ENCODE data around the gene CETP.

Gene CETP

DNA sequence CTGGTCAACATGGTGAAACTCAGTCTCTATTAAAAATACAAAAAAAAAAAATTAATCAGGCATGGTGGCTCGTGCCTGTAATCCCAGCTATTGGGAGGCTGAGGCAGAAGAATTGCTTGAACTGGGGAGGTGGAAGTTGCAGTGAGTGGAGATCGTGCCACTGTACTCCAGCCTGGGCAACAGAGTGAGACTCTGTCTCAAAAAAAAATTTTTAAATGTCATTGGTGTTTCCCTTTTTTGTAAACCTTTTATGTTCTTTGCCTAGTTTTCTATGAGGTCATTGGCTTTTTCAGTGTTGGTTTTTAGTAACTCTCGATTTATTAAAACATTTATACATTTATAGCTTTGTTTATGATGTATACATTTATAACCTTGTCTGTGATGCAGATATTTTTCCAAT is 45.8 kb downstream of the CETP start:
- Histone ChIP-seq H3K27me3 (ENCODE audit: control insufficient read depth in 1 of 2, insufficient read depth in 2 of 2, low read length in 2 of 2) (no peaks in the 10 kb centered on the region), H3K4me1 (ENCODE audit: insufficient read depth, low read length) (no peaks in the 10 kb centered on the region), H3K36me3 (ENCODE audit: insufficient read depth, low read length) (peaks cover 4% of the 10 kb centered on the region), H3K9me3 (ENCODE audit: low read length) (no peaks in the 10 kb centered on the region), H3K9ac (ENCODE audit: low read length) (no peak overlapping the region), H3K27ac (ENCODE audit: low read depth, low read length) (no peak overlapping the region), H3K4me3 (ENCODE audit: low read depth in 1 of 2, low read length in 2 of 2) (no peak overlapping the region)

DNA sequence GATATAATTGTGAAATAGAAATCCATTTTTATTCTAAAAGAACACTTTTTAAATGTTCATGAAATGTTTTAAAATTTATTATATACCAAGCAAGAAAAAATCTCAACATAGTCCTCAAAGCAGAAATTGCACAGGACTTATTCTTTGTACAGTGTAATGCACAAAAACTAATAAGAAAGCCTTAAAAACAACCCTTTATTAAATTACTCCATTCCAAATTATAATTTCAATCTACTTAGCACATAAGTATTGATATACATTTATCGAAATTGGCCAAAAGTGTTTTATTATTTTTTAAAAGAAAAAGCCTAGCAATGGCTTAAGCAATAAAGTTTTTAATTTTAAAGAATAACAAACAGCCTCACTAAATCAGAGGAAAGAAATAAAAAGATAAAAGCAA is 46.7 kb downstream of the CETP start:
- Histone ChIP-seq H3K27ac (ENCODE audit: low read depth, low read length) (no peak overlapping the region), H3K4me3 (ENCODE audit: low read depth in 1 of 2, low read length in 2 of 2) (no peak overlapping the region), H3K27me3 (ENCODE audit: control insufficient read depth in 1 of 2, insufficient read depth in 2 of 2, low read length in 2 of 2) (no peaks in the 10 kb centered on the region), H3K9me3 (ENCODE audit: low read length) (no peaks in the 10 kb centered on the region), H3K9ac (ENCODE audit: low read length) (no peak overlapping the region), H3K4me1 (ENCODE audit: insufficient read depth, low read length) (no peaks in the 10 kb centered on the region), H3K36me3 (ENCODE audit: insufficient read depth, low read length) (peaks cover 4% of the 10 kb centered on the region)

DNA sequence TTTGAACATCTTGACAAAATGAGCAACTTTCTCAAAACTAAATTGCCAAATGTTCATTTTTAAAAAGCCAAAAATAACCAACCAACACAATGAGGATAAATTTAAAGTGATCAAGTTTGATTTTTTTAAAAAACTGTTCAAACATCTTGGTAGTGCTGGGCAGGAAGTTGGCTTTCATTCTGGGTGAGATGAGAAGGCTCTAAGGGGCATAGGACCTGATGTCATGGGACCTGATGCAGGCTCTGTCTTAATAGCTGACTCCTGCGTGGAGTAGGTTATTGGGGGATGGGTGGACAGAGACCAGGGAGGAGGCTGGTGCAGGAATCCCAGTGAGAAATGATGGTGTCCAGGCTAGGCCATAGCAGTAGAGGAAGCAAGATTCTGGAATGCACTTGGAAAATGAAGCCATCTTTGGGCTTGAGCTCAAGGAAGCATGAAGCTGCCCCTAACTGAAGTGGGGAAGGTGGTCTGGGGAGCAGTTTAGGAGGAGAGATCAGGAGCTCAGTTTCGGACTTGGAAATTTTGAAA is 48.0 kb downstream of the CETP start:
- no peak overlapping the region for H3K27ac ChIP-seq (ENCODE audit: low read depth, low read length)
- H3K9me3 ChIP-seq (ENCODE audit: low read length): no peaks in the 10 kb centered on the region
- peaks cover under 1% of the 10 kb centered on the region for H3K36me3 ChIP-seq (ENCODE audit: insufficient read depth, low read length)
- H3K27me3 ChIP-seq (ENCODE audit: control insufficient read depth in 1 of 2, insufficient read depth in 2 of 2, low read length in 2 of 2): no peaks in the 10 kb centered on the region
- no peak overlapping the region for H3K9ac ChIP-seq (ENCODE audit: low read length)
- H3K4me1 ChIP-seq (ENCODE audit: insufficient read depth, low read length): no peaks in the 10 kb centered on the region
- H3K4me3 ChIP-seq (ENCODE audit: low read depth in 1 of 2, low read length in 2 of 2): no peak overlapping the region

DNA sequence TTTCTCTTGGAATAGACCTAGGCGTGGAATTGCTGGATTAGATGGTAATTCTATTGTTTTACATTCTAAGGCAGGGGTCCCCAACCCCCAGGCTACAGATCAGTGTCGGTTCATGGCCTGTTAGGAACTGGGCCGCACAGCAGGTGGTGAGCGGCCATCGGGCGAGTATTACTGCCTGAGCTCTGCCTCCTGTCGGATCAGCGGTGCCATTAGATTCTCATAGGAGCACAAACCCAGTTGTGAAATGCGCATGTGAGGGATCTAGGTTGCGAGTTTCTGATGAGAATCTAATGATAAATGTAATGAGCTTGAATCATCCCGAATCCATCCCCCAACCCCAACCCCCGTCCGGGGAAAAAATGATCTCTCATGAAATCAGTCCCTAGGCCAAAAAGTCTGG is 50.6 kb downstream of the CETP start:
- Histone ChIP-seq H3K27me3 (ENCODE audit: control insufficient read depth in 1 of 2, insufficient read depth in 2 of 2, low read length in 2 of 2) (no peaks in the 10 kb centered on the region), H3K36me3 (ENCODE audit: insufficient read depth, low read length) (peaks cover 5% of the 10 kb centered on the region), H3K9ac (ENCODE audit: low read length) (no peak overlapping the region), H3K4me3 (ENCODE audit: low read depth in 1 of 2, low read length in 2 of 2) (no peak overlapping the region), H3K4me1 (ENCODE audit: insufficient read depth, low read length) (no peaks in the 10 kb centered on the region), H3K27ac (ENCODE audit: low read depth, low read length) (no peak overlapping the region), H3K9me3 (ENCODE audit: low read length) (no peaks in the 10 kb centered on the region)

GRCh38 chr16:57013229-57013628 is 51.5 kb downstream of the CETP start:
- no peaks in the 10 kb centered on the region for H3K4me1 ChIP-seq (ENCODE audit: insufficient read depth, low read length)
- H3K9me3 ChIP-seq (ENCODE audit: low read length): no peaks in the 10 kb centered on the region
- H3K36me3 ChIP-seq (ENCODE audit: insufficient read depth, low read length): peaks cover 13% of the 10 kb centered on the region
- no peak overlapping the region for H3K27ac ChIP-seq (ENCODE audit: low read depth, low read length)
- H3K4me3 ChIP-seq (ENCODE audit: low read depth in 1 of 2, low read length in 2 of 2): no peak overlapping the region
- no peaks in the 10 kb centered on the region for H3K27me3 ChIP-seq (ENCODE audit: control insufficient read depth in 1 of 2, insufficient read depth in 2 of 2, low read length in 2 of 2)
- no peak overlapping the region for H3K9ac ChIP-seq (ENCODE audit: low read length)

GRCh38 chr16:57013902-57014301 is 52.2 kb downstream of the CETP start:
- H3K9me3 ChIP-seq (ENCODE audit: low read length): no peaks in the 10 kb centered on the region
- no peaks in the 10 kb centered on the region for H3K4me1 ChIP-seq (ENCODE audit: insufficient read depth, low read length)
- no peak overlapping the region for H3K9ac ChIP-seq (ENCODE audit: low read length)
- no peaks in the 10 kb centered on the region for H3K27me3 ChIP-seq (ENCODE audit: control insufficient read depth in 1 of 2, insufficient read depth in 2 of 2, low read length in 2 of 2)
- peaks cover 16% of the 10 kb centered on the region for H3K36me3 ChIP-seq (ENCODE audit: insufficient read depth, low read length)
- no peak overlapping the region for H3K4me3 ChIP-seq (ENCODE audit: low read depth in 1 of 2, low read length in 2 of 2)
- no peak overlapping the region for H3K27ac ChIP-seq (ENCODE audit: low read depth, low read length)

DNA sequence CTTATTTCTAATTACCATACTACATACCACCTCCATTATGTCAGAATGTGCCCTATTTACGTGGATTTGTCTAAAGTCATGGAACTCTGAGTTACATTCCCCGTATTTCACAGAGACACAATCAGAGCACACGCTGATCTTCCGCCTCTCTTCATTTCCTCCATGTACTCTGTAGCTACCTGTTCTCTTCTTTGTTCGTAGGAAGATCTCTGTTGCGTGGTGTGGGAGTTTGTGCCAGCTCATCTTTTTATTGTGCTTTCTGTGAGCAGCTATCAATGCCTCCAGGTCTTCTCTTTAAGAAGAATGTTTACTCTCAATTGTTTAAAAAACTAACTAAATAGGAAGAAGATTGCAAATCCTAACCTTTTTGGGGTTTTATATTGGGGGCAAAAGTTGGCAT is 54.6 kb downstream of the CETP start:
- Histone ChIP-seq H3K27me3 (ENCODE audit: control insufficient read depth in 1 of 2, insufficient read depth in 2 of 2, low read length in 2 of 2) (no peaks in the 10 kb centered on the region), H3K4me3 (ENCODE audit: low read depth in 1 of 2, low read length in 2 of 2) (no peak overlapping the region), H3K9ac (ENCODE audit: low read length) (no peak overlapping the region), H3K9me3 (ENCODE audit: low read length) (no peaks in the 10 kb centered on the region), H3K27ac (ENCODE audit: low read depth, low read length) (no peak overlapping the region), H3K4me1 (ENCODE audit: insufficient read depth, low read length) (no peaks in the 10 kb centered on the region), H3K36me3 (ENCODE audit: insufficient read depth, low read length) (peaks cover 25% of the 10 kb centered on the region)

DNA sequence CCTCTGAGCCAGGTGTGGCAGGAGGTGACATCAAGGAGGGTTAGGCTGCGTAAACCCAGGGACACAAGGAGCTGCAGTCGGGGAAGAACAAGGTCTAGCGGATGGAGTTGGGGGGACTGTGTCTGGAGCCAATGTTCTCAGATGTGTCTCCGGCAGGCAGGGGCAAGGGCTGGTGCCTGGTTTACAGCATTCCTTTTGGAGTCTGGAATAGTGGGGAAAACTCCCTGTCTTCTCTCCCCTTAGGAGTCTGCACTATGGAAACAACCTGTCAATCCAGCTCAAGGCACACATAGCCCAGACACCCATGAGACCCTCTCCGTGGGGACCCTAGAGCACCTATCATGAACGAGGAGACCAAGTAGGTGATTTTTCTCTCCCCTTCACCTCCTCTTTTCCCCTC is 55.1 kb downstream of the CETP start:
- H3K27me3 ChIP-seq (ENCODE audit: control insufficient read depth in 1 of 2, insufficient read depth in 2 of 2, low read length in 2 of 2): no peaks in the 10 kb centered on the region
- H3K36me3 ChIP-seq (ENCODE audit: insufficient read depth, low read length): peaks cover 30% of the 10 kb centered on the region
- no peak overlapping the region for H3K27ac ChIP-seq (ENCODE audit: low read depth, low read length)
- H3K4me3 ChIP-seq (ENCODE audit: low read depth in 1 of 2, low read length in 2 of 2): no peak overlapping the region
- no peaks in the 10 kb centered on the region for H3K9me3 ChIP-seq (ENCODE audit: low read length)
- no peaks in the 10 kb centered on the region for H3K4me1 ChIP-seq (ENCODE audit: insufficient read depth, low read length)
- no peak overlapping the region for H3K9ac ChIP-seq (ENCODE audit: low read length)

DNA sequence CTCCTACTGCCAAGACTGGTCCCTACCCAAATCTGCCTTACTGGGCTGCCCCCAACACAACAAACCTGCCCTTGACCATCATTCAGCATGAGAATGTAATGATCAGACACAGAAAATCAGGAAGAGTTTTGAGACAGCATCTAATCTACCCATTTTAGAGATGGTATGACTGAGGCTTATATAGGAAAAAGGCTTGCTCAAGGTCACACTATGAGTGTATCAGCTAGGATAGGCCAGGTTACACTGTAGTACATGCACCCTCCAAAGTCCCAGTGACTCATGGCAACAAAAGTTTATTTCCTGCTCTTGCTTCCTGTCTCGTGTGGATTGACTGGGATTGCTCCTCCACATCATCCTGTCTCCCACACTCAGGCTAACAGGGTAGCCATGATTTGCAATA is 55.5 kb downstream of the CETP start:
- Histone ChIP-seq H3K9me3 (ENCODE audit: low read length) (no peaks in the 10 kb centered on the region), H3K4me3 (ENCODE audit: low read depth in 1 of 2, low read length in 2 of 2) (no peak overlapping the region), H3K36me3 (ENCODE audit: insufficient read depth, low read length) (peaks cover 34% of the 10 kb centered on the region), H3K9ac (ENCODE audit: low read length) (no peak overlapping the region), H3K27me3 (ENCODE audit: control insufficient read depth in 1 of 2, insufficient read depth in 2 of 2, low read length in 2 of 2) (no peaks in the 10 kb centered on the region), H3K27ac (ENCODE audit: low read depth, low read length) (no peak overlapping the region), H3K4me1 (ENCODE audit: insufficient read depth, low read length) (no peaks in the 10 kb centered on the region)

DNA sequence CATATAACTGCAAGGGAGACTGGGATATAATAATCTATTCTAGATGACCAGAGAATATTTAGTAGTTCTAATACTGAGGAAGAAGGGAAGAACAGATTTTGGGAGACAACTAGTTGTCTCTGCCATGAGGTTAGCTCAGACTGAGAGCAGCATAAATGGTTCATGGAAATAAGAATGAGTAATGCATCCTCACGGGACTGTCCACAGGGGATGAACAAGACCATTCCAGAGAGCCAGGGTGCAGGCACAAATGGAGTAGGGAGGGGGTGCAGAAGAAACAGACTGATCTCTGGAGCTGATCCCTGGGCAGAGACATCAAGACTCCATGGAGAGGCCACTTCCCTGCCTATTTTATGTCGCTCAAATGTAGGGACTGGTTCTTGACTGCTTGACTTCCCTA is 58.0 kb downstream of the CETP start:
- Histone ChIP-seq H3K4me3 (ENCODE audit: low read depth in 1 of 2, low read length in 2 of 2) (no peak overlapping the region), H3K9ac (ENCODE audit: low read length) (no peak overlapping the region), H3K4me1 (ENCODE audit: insufficient read depth, low read length) (no peaks in the 10 kb centered on the region), H3K36me3 (ENCODE audit: insufficient read depth, low read length) (peaks cover 37% of the 10 kb centered on the region), H3K27ac (ENCODE audit: low read depth, low read length) (no peak overlapping the region), H3K27me3 (ENCODE audit: control insufficient read depth in 1 of 2, insufficient read depth in 2 of 2, low read length in 2 of 2) (no peaks in the 10 kb centered on the region), H3K9me3 (ENCODE audit: low read length) (no peaks in the 10 kb centered on the region)

GRCh38 chr16:57020651-57021050 is 58.9 kb downstream of the CETP start:
- Histone ChIP-seq H3K27me3 (ENCODE audit: control insufficient read depth in 1 of 2, insufficient read depth in 2 of 2, low read length in 2 of 2) (no peaks in the 10 kb centered on the region), H3K4me1 (ENCODE audit: insufficient read depth, low read length) (no peaks in the 10 kb centered on the region), H3K9ac (ENCODE audit: low read length) (no peak overlapping the region), H3K4me3 (ENCODE audit: low read depth in 1 of 2, low read length in 2 of 2) (no peak overlapping the region), H3K27ac (ENCODE audit: low read depth, low read length) (no peak overlapping the region), H3K36me3 (ENCODE audit: insufficient read depth, low read length) (peaks cover 37% of the 10 kb centered on the region), H3K9me3 (ENCODE audit: low read length) (no peaks in the 10 kb centered on the region)

GRCh38 chr16:57021757-57022156 is 60.0 kb downstream of the CETP start:
- H3K36me3 ChIP-seq (ENCODE audit: insufficient read depth, low read length): peaks cover 37% of the 10 kb centered on the region
- H3K9ac ChIP-seq (ENCODE audit: low read length): no peak overlapping the region

More at GRCh38 chr16:57021757-57022156, 60.0 kb downstream of the CETP start:
- H3K4me1 ChIP-seq (ENCODE audit: insufficient read depth, low read length): no peaks in the 10 kb centered on the region
- H3K4me3 ChIP-seq (ENCODE audit: low read depth in 1 of 2, low read length in 2 of 2): no peak overlapping the region
- H3K27ac ChIP-seq (ENCODE audit: low read depth, low read length): no peak overlapping the region
- H3K27me3 ChIP-seq (ENCODE audit: control insufficient read depth in 1 of 2, insufficient read depth in 2 of 2, low read length in 2 of 2): no peaks in the 10 kb centered on the region
- no peaks in the 10 kb centered on the region for H3K9me3 ChIP-seq (ENCODE audit: low read length)

Data from muscle layer of colon (tissue), 2 donors.